ENCODE measurements around the gene BARHL1.
A peak's percentile ranks its signal among the peaks of the same experiment; 100 is the strongest.

The BARHL1 gene

DNA sequence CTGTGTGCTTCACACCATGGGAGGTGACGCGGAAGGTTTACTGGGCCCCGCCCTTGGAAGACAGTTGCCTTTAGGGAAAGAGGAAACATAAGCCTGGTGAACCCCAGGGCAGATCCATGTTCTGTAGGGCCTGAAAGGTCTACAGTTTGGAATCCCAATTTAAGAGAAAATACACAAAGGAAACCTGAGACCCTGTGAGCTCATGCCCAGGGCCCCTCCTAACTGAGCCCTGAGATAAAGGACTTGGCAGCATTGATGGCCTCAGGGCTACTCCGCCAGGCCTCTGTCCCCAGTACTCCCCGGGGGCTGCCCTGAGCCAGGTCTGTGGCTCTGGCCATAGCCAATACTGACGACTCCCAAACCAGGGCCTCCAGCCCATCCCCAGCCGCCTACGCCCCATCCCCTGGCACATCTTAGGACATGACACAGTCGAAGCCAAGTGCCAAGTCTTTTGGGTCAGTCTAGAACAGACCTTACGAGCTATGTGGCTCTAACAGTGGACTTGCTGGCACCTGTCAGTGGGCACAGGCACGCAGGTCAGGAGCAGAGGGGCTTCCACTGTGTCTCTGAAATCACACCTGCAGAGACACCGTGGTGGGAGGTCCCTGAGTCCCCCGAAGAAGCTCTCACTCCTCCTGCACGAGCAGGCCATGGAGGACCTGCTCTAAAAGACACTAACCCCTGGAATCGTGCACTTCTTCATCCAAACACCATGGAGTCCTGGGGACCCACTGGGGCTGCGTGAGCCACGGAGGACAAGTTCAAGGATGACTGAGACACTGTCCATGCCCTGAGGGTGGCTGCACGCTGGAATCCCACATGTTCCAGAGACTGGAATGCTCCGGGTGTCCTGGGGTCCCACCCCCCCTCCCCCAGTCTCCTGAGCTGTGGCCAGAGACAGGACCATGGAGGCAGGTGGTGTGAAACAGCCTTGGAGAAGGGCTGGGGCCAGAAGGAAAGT, 40.3 kb upstream of the BARHL1 start:
- no peak for DNase-seq (ENCODE audit: low read depth)
- H3K4me3 ChIP-seq (replicated peaks; ENCODE audit: low read depth, low read length) = no peak overlapping the region
- TF ChIP-seq, protein P1, sequence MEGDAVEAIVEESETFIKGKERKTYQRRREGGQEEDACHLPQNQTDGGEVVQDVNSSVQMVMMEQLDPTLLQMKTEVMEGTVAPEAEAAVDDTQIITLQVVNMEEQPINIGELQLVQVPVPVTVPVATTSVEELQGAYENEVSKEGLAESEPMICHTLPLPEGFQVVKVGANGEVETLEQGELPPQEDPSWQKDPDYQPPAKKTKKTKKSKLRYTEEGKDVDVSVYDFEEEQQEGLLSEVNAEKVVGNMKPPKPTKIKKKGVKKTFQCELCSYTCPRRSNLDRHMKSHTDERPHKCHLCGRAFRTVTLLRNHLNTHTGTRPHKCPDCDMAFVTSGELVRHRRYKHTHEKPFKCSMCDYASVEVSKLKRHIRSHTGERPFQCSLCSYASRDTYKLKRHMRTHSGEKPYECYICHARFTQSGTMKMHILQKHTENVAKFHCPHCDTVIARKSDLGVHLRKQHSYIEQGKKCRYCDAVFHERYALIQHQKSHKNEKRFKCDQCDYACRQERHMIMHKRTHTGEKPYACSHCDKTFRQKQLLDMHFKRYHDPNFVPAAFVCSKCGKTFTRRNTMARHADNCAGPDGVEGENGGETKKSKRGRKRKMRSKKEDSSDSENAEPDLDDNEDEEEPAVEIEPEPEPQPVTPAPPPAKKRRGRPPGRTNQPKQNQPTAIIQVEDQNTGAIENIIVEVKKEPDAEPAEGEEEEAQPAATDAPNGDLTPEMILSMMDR (IDR thresholded peaks at IDR 0.05; ENCODE audit: low read length, missing control alignments) = no peak

DNA sequence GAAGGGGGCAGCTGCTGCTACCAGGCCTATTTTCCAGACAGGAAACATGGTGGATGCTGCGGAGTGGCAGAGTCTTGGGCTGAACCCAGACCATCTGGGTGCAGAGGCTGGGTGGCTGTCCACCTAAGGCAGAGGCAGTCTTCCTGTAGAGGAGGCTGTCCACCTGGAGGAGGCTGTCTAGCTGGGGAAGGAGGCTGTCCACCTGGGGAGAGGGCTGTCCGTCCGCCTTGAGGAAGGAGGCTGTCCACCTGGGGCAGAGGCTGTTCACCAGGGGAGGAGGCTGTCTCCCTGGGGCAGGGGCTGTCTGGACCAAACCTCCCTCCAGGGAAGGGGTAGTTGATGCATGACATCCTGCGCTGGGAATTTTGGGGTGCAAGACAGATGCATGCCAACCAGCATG, 39.2 kb upstream of the BARHL1 start:
- H3K4me3 ChIP-seq (replicated peaks; ENCODE audit: low read depth, low read length) = no peak overlapping the region
- DNase-seq (ENCODE audit: low read depth) = no peak
- TF ChIP-seq, protein P1 (IDR thresholded peaks at IDR 0.05; ENCODE audit: low read length, missing control alignments) = no peak

DNA sequence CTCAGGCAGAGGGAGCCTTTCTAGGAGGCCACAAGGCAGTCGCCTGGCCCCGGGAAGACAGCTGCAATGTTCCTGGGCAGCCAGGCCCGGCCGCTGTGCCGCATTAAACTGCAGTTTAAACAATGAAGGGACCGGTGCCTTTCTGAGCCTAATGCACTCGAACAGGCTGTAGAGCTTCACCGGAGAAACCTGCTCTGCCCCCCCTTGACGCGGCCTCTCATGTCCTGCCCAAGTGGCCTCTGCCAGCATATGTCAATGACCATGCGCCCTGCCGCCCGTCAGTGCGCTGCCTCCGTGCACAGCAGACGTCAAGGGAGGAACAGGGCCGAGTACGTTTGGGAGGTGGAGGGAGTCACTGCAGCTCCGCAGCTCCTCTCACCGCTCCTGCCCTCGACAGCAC, 38.4 kb upstream of the BARHL1 start:
- TF ChIP-seq, protein P1 (IDR thresholded peaks at IDR 0.05; ENCODE audit: low read length, missing control alignments) = no peak
- no peak overlapping the region for H3K4me3 ChIP-seq (replicated peaks; ENCODE audit: low read depth, low read length)
- DNase-seq (ENCODE audit: low read depth) = no peak

GRCh38 chr9:132545578-132545977, 36.8 kb upstream of the BARHL1 start:
- H3K4me3 ChIP-seq (replicated peaks; ENCODE audit: low read depth, low read length) = no peak overlapping the region
- DNase-seq (ENCODE audit: low read depth) = no peak
- TF ChIP-seq, protein P1 (IDR thresholded peaks at IDR 0.05; ENCODE audit: low read length, missing control alignments) = no peak

DNA sequence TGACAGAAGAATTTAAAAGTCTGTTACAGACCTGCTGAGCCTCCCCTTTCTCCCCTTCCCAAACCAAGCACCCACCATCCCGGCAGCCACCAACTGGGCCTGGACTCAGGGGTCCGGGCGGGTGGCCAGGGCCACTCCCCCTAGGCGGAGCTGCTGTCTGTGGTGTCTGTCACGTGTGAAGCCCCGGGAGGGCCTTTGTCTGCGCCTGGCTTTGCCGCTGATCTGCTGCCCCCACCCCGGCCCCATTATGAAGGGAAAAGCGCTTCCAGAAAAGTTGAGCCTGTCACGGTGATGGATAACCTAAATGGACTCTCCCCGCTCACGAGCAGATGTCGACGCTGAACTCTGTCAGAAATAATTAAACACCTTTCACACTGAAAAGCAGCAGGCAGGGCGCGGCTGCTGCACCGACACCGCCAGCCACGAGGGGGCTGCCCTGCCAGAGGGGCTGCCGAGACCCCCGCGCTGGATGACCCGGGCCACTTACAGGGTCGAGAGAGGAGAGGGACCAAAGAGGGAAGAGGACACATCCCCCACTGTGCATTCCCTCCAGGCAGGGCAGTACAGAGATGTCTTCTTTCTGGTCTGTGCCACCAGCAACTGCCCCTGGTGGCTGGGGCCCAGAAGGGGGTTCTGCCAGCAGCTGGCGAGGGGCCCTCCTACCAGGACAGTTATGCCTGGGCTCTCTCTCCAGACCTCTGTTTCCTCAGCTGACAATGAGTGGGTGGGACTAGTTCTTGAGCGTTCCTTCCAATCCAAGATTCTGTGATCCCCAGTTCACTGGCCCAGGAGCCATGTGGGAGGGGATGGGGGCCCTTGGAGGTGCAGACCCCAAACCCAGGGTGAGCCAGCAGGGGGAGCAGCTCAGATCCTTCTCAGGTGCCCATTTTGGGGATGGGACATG, 36.0 kb upstream of the BARHL1 start:
- DNase-seq (ENCODE audit: low read depth) = peak; percentile 25
- H3K4me3 ChIP-seq (replicated peaks; ENCODE audit: low read depth, low read length) = peak overlapping the region; percentile 22
- TF ChIP-seq, protein P1 (IDR thresholded peaks at IDR 0.05; ENCODE audit: low read length, missing control alignments) = peak; percentile 22

- no peak overlapping the region for H3K4me3 ChIP-seq (replicated peaks; ENCODE audit: low read depth, low read length)
- no peak for DNase-seq (ENCODE audit: low read depth)
- TF ChIP-seq, protein P1 (IDR thresholded peaks at IDR 0.05; ENCODE audit: low read length, missing control alignments) = no peak
Measured at GRCh38 chr9:132547052-132547431, 35.4 kb upstream of the BARHL1 start.
